OCI-LY3 (cell line): ENCODE measurements around the gene DNAJC5.

Experiments
- H2AFZ ChIP-seq: fragments of 200-600, 300-600 bp; shearing (Covaris generic); 2 replicates; pipeline ENCODE4 v1.6.0; 2014; ENCODE audit warnings: antibody characterized with exemption, low read depth, low read length
- H3K27ac ChIP-seq: fragments of 200-600, 300-600 bp; sonication (generic); 2 replicates; pipeline ENCODE4 v1.5.1; 2014; ENCODE audit warnings: mild to moderate bottlenecking, low read length, moderate library complexity, mixed read lengths
- H3K27me3 ChIP-seq: fragments of 200-600, 300-600 bp; sonication (generic); 2 replicates; pipeline ENCODE4 v1.6.1; 2014; ENCODE audit warnings: low read depth, low read length, mixed read lengths
- H3K36me3 ChIP-seq: fragments of 200-600, 300-600 bp; sonication (generic); replicated peaks from 2 replicates; pipeline ENCODE3; 2014; ENCODE audit warnings: low read depth, low read length, mixed read lengths
- H3K4me1 ChIP-seq: fragments of 300-600, 200-600 bp; sonication (generic); 2 replicates; pipeline ENCODE4 v1.6.1; 2014; ENCODE audit warnings: low read length, mixed read lengths
- H3K4me2 ChIP-seq: fragments of 200-600, 300-600 bp; sonication (generic); 2 replicates; pipeline ENCODE4 v1.6.1; 2014; ENCODE audit warnings: low read length, mixed read lengths
- H3K4me3 ChIP-seq: fragments of 300-600, 200-600 bp; sonication (generic); 2 replicates; pipeline ENCODE4 v1.5.1; 2014; ENCODE audit warnings: antibody characterized with exemption, mild to moderate bottlenecking, low read length, moderate library complexity
- H3K79me2 ChIP-seq: fragments of 300-600, 200-600 bp; shearing (Covaris generic); 2 replicates; pipeline ENCODE4 v1.6.1; 2014; ENCODE audit warnings: mild to moderate bottlenecking, low read length, mixed read lengths
- H3K9ac ChIP-seq: fragments of 300-600, 200-600 bp; shearing (Covaris generic); 2 replicates; pipeline ENCODE4 v1.6.0; 2014; ENCODE audit warnings: mild to moderate bottlenecking, low read length, moderate library complexity
- H3K9me3 ChIP-seq: fragments of 200-600, 300-600 bp; shearing (Covaris generic); 2 replicates; pipeline ENCODE4 v1.6.1; 2014; ENCODE audit warnings: low read length, mixed read lengths; ENCODE audit not compliant: insufficient read depth
- H4K20me1 ChIP-seq: fragments of 200-600, 300-600 bp; sonication (generic); 2 replicates; pipeline ENCODE4 v1.6.1; 2016; ENCODE audit warnings: low read length, mixed read lengths; ENCODE audit not compliant: insufficient read depth
- EZH2phosphoT487 ChIP-seq: fragments of 200-600 bp; shearing (Covaris generic); IDR thresholded peaks from 2 replicates; pipeline ENCODE4 v1.6.1; 2018; ENCODE audit warnings: antibody characterized with exemption, mixed run types, low read depth
- TF ChIP-seq, protein P1 (sequence below): fragments of 200-600, 300-600 bp; sonication (generic); IDR thresholded peaks from 2 replicates; pipeline ENCODE4 v1.5.1; 2014; ENCODE audit warnings: antibody characterized with exemption, low read length, low read depth

The DNAJC5 gene

DNA sequence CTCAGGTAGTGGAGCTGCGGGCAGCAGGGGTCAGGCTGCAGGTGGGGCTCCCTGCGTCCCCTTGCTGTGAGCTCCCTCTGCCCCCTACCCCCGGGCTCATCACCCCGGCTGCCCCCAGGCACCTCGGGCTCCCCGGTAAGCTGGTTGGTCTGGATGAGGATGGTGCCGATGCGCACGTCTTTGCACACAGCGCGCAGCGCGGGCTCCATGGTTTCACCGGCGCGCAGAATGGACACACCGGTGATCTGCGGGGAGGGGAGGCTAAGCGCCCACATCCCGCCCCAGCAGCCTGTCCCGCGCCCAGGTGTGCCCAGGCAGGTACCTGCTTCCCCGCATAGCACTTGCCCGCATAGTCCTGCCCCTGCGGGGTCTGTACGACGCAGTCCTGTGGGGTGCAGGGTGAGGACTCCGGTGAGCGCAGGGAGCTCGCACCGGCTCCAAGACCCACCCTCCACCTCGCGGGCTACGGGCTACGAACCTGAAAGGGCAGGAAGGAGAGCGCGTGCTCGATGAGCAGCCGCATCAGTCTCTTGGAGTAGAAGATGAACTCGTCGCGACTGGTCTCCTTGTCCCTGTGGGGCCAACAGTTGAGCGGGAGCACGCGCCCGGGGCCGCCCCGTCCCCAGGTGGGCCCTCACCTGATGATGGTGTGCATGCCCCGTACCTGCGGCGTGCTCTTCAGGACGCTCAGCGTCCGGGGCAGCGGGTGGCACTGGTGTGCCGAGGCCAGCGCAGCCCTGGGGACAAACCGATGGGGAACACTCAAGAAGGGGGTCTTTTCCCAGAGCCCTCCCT, 45.7 kb downstream of the DNAJC5 start:
- Histone ChIP-seq H3K27ac (no peak overlapping the region), H3K4me2 (no peak overlapping the region), H3K9me3 (no peaks in the 10 kb centered on the region), H4K20me1 (peaks cover 30% of the 10 kb centered on the region), H3K4me1 (no peaks in the 10 kb centered on the region), H3K79me2 (no peaks in the 10 kb centered on the region; the same call in 1 of the 2 replicates), H3K9ac (no peak overlapping the region), H3K36me3 (peaks cover 28% of the 10 kb centered on the region), H3K27me3 (no peaks in the 10 kb centered on the region), H3K4me3 (no peak overlapping the region), H2AFZ (no peak overlapping the region)
- TF ChIP-seq, protein P1, sequence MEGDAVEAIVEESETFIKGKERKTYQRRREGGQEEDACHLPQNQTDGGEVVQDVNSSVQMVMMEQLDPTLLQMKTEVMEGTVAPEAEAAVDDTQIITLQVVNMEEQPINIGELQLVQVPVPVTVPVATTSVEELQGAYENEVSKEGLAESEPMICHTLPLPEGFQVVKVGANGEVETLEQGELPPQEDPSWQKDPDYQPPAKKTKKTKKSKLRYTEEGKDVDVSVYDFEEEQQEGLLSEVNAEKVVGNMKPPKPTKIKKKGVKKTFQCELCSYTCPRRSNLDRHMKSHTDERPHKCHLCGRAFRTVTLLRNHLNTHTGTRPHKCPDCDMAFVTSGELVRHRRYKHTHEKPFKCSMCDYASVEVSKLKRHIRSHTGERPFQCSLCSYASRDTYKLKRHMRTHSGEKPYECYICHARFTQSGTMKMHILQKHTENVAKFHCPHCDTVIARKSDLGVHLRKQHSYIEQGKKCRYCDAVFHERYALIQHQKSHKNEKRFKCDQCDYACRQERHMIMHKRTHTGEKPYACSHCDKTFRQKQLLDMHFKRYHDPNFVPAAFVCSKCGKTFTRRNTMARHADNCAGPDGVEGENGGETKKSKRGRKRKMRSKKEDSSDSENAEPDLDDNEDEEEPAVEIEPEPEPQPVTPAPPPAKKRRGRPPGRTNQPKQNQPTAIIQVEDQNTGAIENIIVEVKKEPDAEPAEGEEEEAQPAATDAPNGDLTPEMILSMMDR = no peak
- TF ChIP-seq EZH2phosphoT487 = no peak

DNA sequence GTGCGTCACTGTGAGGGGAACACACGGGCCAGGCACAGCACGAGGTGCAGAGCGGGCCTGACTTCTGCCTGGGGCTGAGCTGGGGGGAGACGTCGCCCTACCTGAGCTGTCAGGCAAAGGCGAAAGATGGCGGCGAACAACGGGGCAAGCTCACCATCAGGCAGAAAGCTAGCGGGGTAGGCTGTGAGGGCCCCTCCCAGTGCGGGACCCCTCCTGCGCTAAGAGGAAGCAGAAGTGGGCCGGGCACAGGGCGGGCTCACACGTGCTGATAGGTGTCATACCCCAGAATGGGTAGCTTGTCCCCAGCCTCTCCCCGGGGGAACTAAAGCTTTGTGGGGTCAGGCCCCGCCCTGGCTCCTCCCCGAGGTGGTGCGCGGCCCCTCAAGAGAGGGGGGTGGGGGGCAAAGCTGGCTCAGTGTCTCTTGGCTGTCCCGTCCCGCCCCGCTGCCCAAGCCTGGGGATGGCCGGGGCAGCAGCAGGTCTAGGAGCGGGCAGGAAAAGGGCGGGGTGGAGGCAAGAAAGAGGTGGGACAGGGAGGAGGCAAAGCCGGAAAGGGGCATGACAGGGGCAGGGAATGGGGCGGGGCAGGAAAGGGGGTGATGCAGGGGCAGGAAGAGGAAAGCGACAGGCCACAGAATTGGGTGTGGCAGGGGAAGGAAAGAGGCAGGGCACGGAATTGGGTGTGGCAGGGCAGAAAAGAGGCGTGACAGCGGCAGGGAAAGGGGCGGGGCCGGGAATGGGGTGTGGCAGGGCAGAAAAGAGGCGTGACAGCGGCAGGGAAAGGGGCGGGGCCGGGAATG, 46.6 kb downstream of the DNAJC5 start:
- no peak overlapping the region for H3K4me3 ChIP-seq
- H3K9me3 ChIP-seq = no peaks in the 10 kb centered on the region
- no peaks in the 10 kb centered on the region for H3K4me1 ChIP-seq
- peaks cover 3% of the 10 kb centered on the region; the same call in 1 of the 2 replicates for H3K79me2 ChIP-seq
- H3K36me3 ChIP-seq = peaks cover 24% of the 10 kb centered on the region
- H3K27ac ChIP-seq = no peak overlapping the region
- no peaks in the 10 kb centered on the region for H3K27me3 ChIP-seq
- H3K4me2 ChIP-seq = no peak overlapping the region
- H4K20me1 ChIP-seq = peaks cover 38% of the 10 kb centered on the region
- TF ChIP-seq, protein P1 = no peak
- TF ChIP-seq EZH2phosphoT487 = no peak
- no peak overlapping the region for H3K9ac ChIP-seq
- H2AFZ ChIP-seq = no peak overlapping the region

DNA sequence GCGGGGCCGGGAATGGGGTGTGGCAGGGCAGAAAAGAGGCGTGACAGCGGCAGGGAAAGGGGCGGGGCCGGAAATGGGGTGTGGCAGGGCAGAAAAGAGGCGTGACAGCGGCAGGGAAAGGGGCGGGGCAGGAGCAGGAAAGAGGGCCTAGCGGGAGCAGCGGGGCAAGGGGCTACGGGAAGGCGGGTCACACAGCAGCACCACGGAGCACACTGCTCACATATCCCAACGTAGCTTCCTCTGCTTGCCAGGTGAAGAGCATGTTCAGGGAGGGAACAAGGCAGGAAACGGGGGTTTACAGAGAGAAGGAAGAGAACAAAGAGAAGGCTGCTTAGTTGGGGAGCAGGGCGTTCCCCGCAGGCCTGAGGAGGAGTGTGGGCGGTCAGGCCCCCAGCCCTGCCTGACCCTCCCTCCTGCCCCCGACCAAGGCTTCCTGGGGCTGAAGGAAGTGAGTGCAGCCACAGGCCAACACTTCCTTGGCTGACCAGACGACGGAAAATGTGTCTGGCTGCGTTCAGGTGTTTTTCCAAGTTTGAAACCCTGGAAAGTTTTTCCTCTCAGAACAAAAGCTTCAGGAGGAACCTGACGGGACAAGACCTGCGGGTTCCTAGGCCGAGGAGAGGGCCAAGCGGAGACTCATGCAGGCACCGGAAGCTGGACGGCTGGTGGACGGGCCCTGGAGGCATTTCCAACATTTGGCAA, 47.5 kb downstream of the DNAJC5 start:
- Histone ChIP-seq H3K79me2 (peaks cover 9% of the 10 kb centered on the region; the same call in 1 of the 2 replicates), H4K20me1 (peaks cover 45% of the 10 kb centered on the region), H2AFZ (no peak overlapping the region), H3K4me3 (no peak overlapping the region), H3K36me3 (peaks cover 24% of the 10 kb centered on the region), H3K9ac (no peak overlapping the region), H3K4me2 (no peak overlapping the region), H3K27me3 (no peaks in the 10 kb centered on the region), H3K27ac (no peak overlapping the region), H3K4me1 (peaks cover 4% of the 10 kb centered on the region), H3K9me3 (no peaks in the 10 kb centered on the region)
- no peak for TF ChIP-seq EZH2phosphoT487
- TF ChIP-seq, protein P1 = no peak
